DMS 273 (cell line): ENCODE measurements around the gene WDR82.
A peak's percentile ranks its signal among the peaks of the same experiment; 100 is the strongest.
"Not testable (repeated sequence)": the region's sequence is repeated elsewhere in the genome, so short reads cannot be mapped to it uniquely, and the experiment has no call there.

Experiments
- DNase-seq: peaks from one replicate; lab custom pipeline; 2025; ENCODE audit not compliant: unreplicated experiment; lab: John Stamatoyannopoulos, UW

WDR82 gene

DNA sequence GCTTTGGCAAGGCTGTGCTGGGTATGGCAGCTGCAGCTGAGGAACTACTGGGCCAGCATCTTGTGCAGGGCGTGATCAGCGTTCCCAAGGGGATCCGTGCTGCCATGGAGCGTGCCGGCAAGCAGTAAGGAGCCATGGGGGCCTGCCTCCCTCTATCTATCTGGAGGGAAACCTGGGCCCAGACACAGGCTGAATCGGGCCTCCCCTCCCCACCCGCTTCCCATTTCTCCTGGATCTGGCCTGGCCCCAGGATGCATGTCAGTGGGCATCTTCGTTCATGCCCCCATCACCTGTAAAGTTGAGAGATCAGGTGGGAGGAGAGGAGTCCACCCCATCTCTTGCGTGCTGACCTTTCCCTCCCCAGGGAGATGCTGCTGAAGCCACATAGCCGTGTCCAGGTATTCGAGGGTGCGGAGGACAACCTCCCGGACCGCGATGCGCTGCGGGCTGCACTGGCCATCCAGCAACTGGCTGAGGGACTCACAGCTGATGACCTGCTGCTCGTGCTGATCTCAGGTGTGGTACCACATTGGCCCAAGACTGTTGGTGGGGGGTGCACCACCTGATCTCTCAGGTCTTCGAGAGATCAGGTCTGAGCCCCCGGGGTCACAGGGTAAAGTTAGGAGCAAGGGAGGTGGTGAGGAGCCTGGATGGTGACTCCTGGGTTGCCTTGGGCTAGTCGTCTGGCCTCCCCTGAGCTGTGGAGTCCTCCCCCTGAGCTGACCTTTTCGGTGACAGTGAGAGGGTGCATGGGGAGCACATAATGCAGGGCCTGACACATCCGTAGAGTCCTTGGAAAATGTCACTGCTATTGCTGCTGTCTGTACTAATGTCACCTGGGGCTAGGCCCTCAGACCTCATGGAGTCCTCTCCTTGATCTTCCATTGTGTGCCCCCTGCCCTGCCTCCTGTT lies 12.4 kb upstream of the WDR82 start:
- DNase-seq = no peak

DNA sequence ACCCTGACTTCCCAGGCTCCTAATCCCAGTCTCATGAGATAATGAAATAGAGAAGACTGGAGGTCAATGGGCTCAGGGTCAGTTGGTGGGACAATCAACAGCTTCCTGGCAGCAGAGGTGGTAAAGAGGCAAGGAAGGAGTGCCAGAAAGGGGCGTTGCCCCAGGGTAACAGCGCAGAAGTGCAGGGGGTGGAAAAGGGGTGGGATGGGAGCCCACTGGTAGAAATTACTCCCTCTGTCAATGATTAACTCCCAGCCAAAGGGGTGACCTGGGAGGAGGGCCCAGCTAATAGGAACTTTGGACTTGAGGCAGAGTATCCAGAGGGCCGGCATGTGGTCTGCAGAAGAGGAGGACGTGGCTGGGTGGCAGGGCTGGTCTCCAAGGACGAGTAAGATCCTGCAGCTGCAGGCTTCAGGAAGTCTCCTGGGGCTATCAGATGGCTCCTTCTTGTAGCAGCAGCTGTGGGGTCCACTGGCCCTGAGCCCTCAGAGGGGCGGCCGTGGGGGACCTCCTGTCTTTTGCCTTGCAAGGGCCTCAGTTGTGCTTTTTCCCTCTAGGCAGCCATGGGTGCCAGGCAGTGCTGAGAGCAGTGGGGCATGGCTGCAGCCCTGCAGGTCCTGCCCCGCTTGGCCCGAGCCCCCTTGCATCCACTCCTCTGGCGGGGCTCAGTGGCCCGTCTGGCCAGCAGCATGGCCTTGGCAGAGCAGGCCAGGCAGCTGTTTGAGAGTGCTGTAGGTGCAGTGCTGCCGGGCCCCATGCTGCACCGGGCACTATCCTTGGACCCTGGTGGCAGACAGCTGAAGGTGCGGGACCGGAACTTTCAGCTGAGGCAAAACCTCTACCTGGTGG lies 11.5 kb upstream of the WDR82 start:
- DNase-seq = peak; percentile 8

DNA sequence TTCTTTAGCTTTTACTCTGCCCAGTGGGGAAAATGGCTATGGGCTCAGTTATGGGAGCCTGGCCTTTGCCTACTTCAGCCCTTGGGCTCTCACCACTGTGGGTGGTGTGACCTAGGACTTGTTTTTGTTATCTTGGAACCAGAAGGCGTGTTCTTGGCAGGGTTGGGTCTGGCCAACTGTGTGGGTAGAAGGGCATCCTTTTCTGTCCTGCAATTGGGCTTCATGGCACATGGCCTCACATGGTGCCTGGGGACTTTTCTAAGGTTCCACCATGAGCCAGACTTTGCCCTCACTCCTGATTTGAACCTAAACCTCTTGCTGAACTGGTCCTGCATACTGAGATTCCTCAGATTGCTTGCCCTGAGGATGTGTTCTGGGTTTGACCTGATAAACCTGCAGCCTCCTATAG lies 10.9 kb upstream of the WDR82 start:
- DNase-seq = no peak

DNA sequence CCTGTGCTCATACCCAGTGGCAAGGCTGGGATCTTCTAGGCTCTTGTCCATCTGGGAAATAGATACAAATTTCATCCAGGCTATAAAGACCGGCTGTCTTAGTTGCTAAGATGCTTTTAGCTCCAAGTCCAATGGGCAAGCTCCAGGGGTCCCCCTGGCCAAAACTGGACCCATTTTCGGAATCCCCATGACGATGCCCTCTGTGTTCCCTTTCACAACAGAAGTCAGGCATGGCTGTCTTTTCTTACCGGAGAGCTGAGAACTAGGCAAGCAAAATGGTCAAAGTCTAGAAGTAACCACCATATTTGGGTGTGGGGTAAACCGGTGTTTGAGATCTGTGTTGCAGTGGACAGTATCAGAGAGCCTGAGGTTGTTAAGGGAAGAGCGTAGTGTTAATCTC lies 10.2 kb upstream of the WDR82 start:
- DNase-seq = no peak

DNA sequence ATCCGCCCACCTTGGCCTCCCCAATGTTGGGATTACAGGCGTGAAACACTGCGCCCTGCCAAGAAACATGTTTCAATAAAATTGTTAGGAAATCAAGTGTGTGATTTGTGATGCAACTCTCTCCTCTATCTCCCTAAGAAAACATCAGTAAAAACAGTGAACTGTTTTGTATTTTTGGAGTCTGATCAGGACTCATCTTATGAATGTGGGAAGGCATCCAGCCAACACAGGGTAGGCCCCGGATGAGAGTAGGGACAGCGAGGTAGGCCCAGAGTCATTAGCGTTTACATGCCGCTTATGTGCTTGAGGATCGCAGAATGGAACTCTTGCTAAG lies 8.3 kb upstream of the WDR82 start:
- no peak for DNase-seq

DNA sequence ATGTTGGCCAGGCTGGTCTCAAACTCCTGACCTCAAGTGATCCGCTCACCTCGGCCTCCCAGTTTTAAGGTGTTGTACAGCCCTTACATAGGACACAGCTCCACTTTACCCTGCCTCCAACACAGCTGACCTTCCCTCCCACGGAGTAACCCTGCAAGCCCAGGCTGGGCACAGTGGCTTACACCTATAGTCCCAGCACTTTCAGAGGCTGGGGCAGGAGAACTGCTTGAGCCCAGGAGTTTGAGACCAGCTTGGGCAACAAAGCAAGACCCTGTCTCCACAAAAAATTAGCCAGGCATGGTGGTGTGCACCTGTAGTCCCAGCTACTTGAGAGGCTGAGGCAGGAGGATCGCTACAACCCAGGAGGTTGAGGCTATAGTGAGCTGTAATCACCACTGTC lies 5.6 kb upstream of the WDR82 start:
- DNase-seq = not testable (repeated sequence)

DNA sequence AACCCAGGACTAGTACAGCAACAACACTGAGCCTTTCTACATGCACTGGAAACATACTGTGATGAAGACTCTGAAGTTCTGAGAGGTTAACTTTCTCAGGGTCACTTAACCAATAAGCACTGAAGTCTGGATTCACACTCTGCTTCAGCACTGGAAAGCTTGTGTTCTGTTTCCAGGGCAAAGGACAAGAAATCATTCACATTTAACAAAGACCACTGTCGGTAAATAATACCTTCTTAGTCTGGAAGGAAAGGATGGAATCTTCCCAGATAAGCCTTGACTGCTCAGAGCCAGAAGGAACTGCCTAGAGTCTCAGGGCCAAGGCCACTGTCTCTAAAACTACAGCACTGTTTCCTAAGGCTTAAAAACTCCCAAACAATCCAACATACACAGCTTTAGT lies 4.9 kb upstream of the WDR82 start:
- DNase-seq = no peak

DNA sequence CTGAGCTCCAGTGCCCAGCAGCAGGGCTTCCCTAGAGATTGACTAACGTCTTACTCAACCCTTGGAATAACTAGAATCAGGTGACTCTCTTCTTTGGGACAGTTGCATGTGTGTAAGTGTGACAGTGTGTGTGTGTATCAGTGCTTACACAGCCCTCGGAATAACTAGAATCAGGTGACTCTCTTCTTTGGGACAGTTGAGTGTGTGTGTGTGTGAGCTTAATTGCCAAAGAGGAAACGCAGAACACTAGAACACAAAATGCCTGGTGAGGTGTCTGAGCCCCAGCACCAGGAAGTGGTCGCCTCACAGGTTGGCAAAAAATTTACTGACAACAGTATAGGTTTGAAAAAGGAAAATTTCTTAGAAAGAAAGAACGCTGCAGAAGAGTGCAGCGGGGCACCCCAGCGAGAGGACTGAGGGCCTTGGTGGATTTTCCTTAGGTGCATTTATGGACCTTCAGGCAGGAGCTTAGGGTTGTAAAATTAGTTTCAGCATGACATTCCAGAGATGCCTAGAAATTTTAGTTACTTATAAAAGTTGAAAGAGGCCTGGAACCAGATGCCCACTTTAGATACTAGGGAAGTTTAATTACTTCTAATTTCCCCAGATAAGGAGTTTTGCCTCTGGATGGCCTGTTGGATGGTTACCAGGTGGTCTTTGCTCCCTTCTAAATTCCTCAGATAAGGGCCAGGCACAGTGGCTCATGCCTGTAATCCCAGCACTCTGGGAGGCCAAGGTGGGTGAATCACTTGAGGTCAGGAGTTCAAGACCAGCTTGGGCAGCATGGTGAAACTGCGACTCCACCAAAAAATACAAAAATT lies 3.7 kb upstream of the WDR82 start:
- no peak for DNase-seq

DNA sequence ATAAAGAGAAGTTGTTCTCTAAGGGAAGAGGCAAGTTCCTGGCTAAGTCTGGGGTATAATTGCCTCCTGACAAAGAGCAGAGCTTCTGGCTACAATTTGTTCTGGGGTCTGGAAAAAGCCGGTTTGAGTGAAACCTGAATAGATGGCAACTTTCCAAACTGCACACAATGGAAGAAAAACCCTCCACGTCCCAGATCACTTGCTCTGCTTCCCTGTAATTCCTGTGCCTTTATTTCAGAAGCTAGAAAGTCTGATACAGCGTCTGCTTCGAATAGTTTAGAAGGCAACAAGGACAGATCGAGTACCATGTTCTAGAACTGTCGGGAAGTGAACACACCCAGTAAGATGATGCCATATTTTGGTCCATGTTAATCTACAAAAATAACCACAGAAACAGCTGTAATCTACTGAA lies 1.6 kb upstream of the WDR82 start:
- DNase-seq = peak; percentile 60

DNA sequence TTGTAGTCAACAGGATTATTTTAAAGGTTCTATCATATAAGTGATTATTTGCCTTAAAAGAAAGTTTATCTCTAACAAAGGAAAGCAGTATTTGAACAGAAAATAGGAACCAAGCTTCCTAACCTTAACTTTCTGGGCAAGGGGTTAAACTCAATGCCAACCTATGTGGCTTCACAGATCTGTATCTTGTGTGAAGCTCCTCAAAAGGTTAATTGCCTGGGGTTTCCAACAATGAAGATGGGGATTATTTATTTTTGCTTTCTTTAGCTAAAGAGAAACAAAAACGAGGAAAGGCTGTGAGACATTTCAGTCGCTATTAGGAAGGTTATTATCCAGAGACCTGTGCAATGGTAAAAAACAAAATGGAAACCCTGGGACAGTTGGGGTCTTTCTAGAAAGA lies 1.1 kb upstream of the WDR82 start:
- DNase-seq = no peak

DNA sequence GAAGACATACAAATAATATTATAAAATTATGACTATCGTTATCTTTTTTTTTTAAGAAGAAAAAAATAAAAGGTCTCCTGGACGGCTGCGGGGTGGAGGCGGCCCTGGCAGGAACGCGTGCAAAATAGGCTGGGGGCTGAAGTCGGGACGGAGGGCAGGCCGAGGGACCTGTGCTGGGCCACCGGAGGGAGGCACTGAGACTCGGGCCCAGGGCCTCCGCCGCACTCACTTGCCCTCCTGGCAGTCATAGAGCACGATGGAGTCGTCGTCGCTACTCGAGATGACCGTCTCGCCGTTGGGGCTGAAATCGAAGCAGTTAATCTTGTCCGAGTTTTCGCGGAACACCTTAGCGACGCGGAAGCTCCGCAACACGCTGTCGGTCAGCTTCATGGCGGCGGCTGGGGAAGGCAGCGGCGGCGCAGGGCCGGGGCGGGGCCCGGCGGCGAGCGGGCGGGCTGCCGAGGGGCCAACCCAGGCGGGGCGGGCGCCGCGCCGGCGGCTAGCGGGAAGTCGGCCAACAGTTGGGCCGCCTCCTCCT lies 408 bp downstream of the WDR82 start:
- DNase-seq = peak; percentile 80

DNA sequence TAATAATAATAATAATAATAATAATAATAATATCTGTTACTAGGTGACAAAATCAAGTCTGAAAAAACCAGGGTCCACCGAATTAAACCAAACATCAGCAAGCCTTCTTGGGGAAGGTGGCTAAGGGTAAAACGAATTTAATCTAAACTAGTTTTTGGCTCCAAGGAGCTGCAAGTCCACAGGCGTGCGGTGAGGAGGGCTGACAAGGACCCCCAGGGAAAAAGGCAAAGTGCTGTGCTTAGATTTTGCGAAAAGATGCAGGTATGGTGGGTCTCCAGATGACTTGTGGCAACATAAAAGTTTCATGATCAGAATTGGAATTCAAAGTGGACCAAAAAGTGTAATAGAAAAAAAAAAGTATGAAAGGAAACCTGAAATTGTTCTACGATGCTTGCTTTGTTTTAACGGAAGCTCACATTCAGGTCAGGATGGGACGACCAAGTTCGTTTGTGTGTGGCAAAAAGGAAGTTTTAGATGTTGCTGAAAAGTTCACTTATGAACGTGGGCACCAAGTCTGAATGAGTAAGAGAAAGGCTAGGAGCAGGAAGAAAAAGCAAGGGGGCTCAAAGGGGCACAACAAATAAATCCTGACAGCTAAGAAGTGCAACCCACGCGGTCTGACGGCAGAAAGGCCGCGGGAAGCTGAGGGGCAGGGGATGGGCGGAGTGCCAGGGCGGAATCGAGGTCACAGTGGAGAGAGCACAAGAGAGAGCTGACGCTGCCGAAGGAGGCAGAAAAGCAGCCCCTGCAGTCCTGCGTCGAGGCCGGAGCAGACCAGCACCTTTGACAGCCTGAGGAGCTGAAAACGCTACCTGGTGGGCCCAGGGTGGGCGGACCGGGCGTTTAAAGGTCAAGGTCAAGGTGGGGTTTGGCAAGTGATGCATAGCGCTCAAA lies 1.1 kb downstream of the WDR82 start:
- peak; percentile 79 for DNase-seq

DNA sequence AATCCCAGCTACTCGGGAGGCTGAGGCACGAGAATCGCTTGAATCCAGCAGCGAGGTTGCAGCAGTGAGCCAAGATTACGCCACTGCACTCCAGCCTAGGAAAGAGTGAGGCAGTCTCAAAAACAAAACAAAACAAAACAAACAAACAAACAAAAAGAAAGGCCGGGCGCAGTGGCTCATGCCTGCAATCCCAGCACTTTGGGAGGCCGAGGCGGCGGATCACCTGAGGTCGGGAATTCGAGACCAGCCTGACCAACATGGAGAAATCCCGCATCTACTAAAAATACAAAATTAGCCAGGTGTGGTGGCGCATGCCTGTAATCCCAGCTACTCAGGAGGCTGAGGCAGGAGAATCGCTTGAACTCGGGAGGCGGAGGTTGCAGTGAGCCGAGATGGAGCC lies 3.7 kb downstream of the WDR82 start:
- DNase-seq = not testable (repeated sequence)

DNA sequence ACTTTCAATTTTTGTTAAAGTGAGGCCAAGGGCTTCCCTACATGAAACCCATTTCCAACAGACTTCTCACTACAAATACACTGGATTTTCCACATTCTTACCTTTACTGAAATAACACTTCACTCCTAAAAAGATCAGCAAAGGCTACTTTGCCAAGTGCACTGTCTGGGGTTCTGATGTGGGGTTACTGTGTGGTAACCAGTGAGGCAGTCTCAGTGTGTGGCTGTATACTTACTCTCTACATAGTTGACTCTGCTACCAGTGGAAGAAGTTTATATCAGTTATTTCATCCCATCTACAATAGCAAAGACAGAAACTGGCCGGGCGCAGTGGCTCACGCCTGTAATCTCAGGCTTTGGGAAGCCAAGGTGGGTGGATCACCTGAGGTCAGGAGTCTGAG lies 5.6 kb downstream of the WDR82 start:
- no peak for DNase-seq

DNA sequence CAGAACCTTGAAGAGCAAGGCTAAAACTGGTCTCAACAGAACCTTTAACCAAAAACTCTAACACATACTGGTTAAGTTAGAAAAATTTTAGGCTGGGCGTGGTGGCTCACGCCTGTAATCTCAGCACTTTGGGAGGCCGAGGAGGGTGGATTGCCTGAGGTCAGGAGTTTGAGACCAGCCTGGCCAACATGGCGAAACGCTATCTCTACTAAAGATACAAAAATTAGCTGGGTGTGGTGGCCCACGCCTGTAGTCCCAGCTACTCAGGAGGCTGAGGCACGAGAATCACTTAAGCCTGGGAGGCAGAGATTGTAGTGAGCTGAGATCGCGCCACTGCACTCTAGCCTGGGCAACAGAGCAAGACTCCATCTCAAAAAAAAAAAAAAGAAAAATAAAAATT lies 6.3 kb downstream of the WDR82 start:
- not testable (repeated sequence) for DNase-seq

DNA sequence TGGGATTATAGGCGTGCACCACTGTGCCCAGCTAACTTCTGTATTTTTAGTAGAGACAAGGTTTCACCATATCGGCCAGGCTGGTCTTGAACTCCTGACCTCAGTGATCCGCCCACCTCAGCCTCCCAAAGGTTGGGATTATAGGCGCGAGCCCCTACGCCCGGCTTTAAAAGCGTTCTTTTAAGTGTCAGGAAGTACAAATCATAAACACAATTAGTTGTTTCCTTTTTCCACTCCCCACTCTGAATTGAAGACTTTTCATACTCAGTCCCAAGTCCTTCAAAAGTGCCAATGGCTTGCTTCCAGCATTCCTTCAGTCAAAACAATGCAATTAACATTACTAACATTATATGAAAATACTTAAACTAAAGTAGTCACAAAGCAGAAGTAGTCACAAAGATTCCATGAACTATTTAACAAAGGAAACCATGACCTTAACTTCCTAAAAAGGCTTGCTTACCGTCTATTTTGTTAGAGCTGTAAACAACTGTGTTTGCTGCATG lies 8.1 kb downstream of the WDR82 start:
- no peak for DNase-seq

DNA sequence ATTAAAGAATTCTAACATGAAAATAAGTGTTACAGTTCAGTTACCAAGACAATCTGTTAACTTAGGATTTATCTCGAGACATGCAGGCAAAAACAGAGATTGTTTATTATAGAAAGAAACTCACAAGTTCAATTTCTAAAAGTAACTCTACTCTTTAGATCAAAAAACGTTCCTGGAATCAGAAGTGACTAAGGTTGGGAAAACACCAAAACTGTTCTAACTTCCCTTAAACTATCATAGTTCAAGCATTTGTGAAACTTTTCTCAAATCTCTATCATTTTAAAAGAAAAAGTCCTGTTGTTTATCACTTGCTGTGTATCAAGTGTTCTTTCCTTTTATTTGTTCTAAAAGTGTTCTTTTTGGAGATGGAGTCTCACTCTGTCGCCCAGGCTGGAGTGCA lies 8.7 kb downstream of the WDR82 start:
- no peak for DNase-seq

DNA sequence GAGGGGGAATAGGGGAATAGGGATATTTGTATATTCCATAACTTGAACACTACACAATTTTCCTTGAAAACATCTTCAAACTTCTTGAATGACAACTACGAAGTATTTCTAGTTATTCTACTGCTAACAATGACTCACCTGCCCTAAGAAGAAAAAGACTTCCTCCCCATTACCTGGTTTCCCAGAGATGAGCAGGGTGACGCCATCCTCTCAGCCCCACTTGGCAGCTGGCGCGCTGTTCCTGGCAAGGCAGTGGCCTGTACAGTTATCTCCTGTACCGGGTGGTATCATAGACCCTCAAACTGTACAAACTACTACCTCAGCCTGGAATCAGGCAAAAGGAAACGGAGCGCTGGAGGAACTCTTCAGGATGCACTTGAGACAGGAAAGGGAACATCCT lies 10.4 kb downstream of the WDR82 start:
- DNase-seq = no peak

DNA sequence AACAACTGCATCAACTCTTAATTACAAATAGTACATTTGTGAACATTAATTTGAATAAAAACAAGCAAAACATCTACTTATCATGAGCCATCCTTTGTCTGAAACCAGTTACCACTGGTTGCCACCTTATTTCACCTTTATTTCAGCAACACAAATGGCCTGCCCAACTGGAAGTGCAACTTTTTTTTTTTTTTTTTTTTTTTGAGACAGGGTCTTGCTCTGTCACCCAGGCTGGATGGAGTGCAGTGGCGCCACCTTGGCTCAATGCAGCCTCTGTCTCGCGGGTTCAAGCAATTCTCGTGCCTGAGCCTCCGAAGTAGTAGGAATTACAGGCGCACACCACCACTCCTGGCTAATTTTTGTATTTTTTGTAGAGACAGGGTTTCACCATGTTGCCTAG lies 13.1 kb downstream of the WDR82 start:
- DNase-seq = no peak

DNA sequence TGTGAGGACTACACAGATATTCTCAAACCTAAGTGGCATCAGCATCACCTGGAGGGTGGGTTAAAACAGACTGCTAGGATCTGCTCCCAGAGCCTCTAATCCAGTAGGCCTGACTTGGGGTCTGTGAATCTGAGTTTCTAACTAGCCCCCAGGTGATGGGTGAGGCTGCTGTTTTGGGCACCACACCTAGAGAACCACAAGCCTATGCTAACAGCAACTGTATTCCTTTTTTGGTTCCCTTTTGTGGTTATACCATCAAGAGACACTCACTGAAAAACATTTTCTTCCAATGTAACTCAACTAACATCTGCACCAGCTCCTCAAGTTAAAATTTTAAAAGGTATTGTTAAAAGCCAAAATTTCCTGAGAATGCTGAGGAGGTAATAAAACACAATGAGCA lies 16.0 kb downstream of the WDR82 start:
- no peak for DNase-seq
